Measurements from ENCODE around the gene NUDT17.
A peak's percentile ranks its signal among the peaks of the same experiment; 100 is the strongest.

NUDT17 gene

GRCh38 chr1:145846201-145846612 lies 777 bp downstream of the NUDT17 start:
- CTCF ChIA-PET = interaction anchor here (0.7 to 14.9 kb wide), 27 partner anchors 14 to 247 kb away, joined by 3 to 277 read pairs (median 8); partner anchors contain the start of genes ANKRD35, HJV, ITGA10 and LIX1L
- POLR2A ChIA-PET = interaction anchor here (0.5 to 0.8 kb wide), 3 partner anchors 13 to 144 kb away, joined by 3 to 4 read pairs (median 4); partner anchors contain the start of gene PIAS3
- TF ChIP-seq CTCF (IDR thresholded peaks at IDR 0.05; ENCODE audit: control extremely low read depth, extremely low read depth, low read depth, missing control alignments) = peak; percentile 66
- DNase-seq (ENCODE audit: extremely low spot score) = peak; percentile 67

GRCh38 chr1:145847827-145848226 lies 2.4 kb downstream of the NUDT17 start:
- POLR2A ChIA-PET = interaction anchor here (1.4 kb wide), 1 partner anchor 9 kb away, joined by 3 read pairs; no protein-coding TSS in a partner anchor
- no peak for DNase-seq (ENCODE audit: extremely low spot score)
- CTCF ChIA-PET = interaction anchor here (0.9 to 14.9 kb wide), 11 partner anchors 13 to 170 kb away, joined by 3 to 277 read pairs (median 21); partner anchors contain the start of genes ANKRD34A, ANKRD35, ITGA10 and PIAS3
- TF ChIP-seq CTCF (IDR thresholded peaks at IDR 0.05; ENCODE audit: control extremely low read depth, extremely low read depth, low read depth, missing control alignments) = no peak

GRCh38 chr1:145849356-145850160 lies 4.1 kb downstream of the NUDT17 start:
- CTCF ChIA-PET = interaction anchor here (1.1 to 14.9 kb wide), 8 partner anchors 11 to 128 kb away, joined by 3 to 277 read pairs (median 6); partner anchors contain the start of genes ANKRD35, ITGA10, PIAS3 and POLR3C
- POLR2A ChIA-PET = no interaction called here
- DNase-seq (ENCODE audit: extremely low spot score) = no peak
- TF ChIP-seq CTCF (IDR thresholded peaks at IDR 0.05; ENCODE audit: control extremely low read depth, extremely low read depth, low read depth, missing control alignments) = no peak

- TF ChIP-seq CTCF (IDR thresholded peaks at IDR 0.05; ENCODE audit: control extremely low read depth, extremely low read depth, low read depth, missing control alignments) = no peak
- DNase-seq (ENCODE audit: extremely low spot score) = no peak
- ChIA-PET POLR2A (no interaction called here), CTCF (interaction anchor here (1.4 to 12.5 kb wide), 2 partner anchors 8 to 36 kb away, joined by 5 to 248 read pairs; partner anchors contain the start of gene NUDT17)
Measured at GRCh38 chr1:145855426-145855948, 10.1 kb downstream of the NUDT17 start.

- ChIA-PET CTCF (interaction anchor here (1.2 to 12.5 kb wide), 6 partner anchors 10 to 122 kb away, joined by 3 to 248 read pairs (median 6); partner anchors contain the start of gene NUDT17), POLR2A (interaction anchor here (1.1 to 3.0 kb wide), 2 partner anchors 9 to 12 kb away, joined by 3 to 13 read pairs; partner anchors contain the start of gene NUDT17)
- no peak for TF ChIP-seq CTCF (IDR thresholded peaks at IDR 0.05; ENCODE audit: control extremely low read depth, extremely low read depth, low read depth, missing control alignments)
- DNase-seq (ENCODE audit: extremely low spot score) = no peak
Measured at GRCh38 chr1:145857170-145857569, 11.7 kb downstream of the NUDT17 start.

- no peak for TF ChIP-seq CTCF (IDR thresholded peaks at IDR 0.05; ENCODE audit: control extremely low read depth, extremely low read depth, low read depth, missing control alignments)
- DNase-seq (ENCODE audit: extremely low spot score) = peak; percentile 73
- ChIA-PET POLR2A (interaction anchor here (0.6 to 3.0 kb wide), 11 partner anchors 12 to 186 kb away, joined by 3 to 16 read pairs (median 5); partner anchors contain the start of genes LIX1L, NUDT17 and RBM8A), CTCF (interaction anchor here (1.2 to 12.5 kb wide), 17 partner anchors 10 to 173 kb away, joined by 3 to 248 read pairs (median 8); partner anchors contain the start of genes ANKRD34A, NUDT17, POLR3C and POLR3GL)
Measured at GRCh38 chr1:145858238-145858900, 12.9 kb downstream of the NUDT17 start.
